Astrocyte of the cerebellum (primary cell): ENCODE results near the gene ITSN1.

Source experiments
- DNase-seq: peaks from one replicate; pipeline ENCODE4 v3.0.0-alpha.2; 2011; ENCODE audit warnings: low read depth
- H3K4me3 ChIP-seq: 2 replicates; pipeline ENCODE4 v1.5.1; 2011; ENCODE audit warnings: mild to moderate bottlenecking, low read depth, low read length, moderate library complexity
- CTCF ChIP-seq: IDR thresholded peaks from 2 replicates; pipeline ENCODE4 v1.5.1; 2012; ENCODE audit warnings: low read length, low read depth, moderate library complexity, mild to moderate bottlenecking; ENCODE audit errors: missing control alignments
- in situ Hi-C: cut with HindIII; loops from 2 replicates; pipeline ENCODE4 v1.10.0; 2017; ENCODE audit warnings: low sequenced_read_pairs

Gene ITSN1

GRCh38 chr21:33937931-33938339, 295.6 kb downstream of the ITSN1 start:
- TF ChIP-seq CTCF: no peak
- no peak overlapping the region for H3K4me3 ChIP-seq

DNA sequence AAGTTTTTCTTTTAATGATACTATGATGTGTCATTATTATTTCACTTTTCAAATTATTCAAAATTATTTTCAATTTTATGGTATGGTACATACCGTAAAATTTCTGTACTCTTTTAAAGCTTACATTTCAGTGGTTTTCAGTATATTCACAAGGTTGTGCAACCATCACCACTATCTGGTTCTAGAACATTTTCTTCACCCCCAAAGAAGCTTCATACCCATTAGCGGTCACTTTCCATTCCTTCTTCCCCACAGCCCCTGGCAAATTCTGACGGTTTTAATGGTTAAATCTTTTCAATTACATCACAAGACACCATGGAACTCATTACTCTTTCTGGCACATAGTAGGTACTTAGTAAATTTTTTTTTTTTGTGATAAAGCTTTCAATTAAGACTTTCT, 296.1 kb downstream of the ITSN1 start:
- no peak overlapping the region for H3K4me3 ChIP-seq
- TF ChIP-seq CTCF: no peak
- in situ Hi-C loops: no loop called here
- DNase-seq: no peak

More at GRCh38 chr21:33937931-33938339, 295.6 kb downstream of the ITSN1 start:
- DNase-seq: no peak
- in situ Hi-C loops: no loop called here

DNA sequence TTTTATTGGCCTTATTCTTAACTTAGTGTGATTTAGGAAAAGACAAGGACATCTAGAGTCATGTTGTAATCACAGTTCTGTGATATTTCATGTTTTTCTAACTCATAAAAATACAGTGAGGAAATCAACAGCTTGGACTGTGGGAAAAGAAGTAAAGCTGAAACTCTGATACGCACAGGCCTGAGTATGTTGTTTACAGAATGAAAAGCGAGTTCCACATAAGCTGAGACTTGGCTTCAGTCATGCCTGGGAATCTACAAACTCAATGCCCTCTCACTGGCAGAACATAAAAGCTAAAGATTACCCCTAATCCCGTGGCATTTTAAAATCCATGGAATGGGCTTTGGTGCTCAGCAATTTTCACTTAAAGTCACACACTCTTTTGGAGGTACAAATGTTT, 296.9 kb downstream of the ITSN1 start:
- in situ Hi-C loops: no loop called here
- H3K4me3 ChIP-seq: no peak overlapping the region
- no peak for TF ChIP-seq CTCF
- no peak for DNase-seq

- no peak for TF ChIP-seq CTCF
- no peak overlapping the region for H3K4me3 ChIP-seq
- in situ Hi-C loops: no loop called here
- no peak for DNase-seq
Observed at GRCh38 chr21:33940164-33940880, 298.0 kb downstream of the ITSN1 start.

DNA sequence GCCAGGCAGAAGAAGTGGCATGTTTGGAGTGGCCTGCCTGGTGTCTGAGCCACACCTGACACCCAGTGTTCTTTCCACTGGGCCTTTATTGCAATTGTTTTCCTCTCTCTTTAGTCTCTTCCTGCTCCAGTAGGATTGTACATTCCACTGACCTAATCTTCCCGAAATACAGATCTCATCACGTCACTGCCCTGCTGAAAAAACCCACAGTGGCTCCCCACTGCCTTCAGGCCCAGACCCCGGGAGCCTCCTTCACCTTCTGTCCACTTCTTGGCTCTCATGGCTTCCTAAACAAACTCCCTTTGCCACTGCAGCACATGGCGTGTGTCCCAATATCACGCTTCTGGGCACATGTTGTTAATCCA, 298.6 kb downstream of the ITSN1 start:
- DNase-seq: peak; percentile 42
- no peak for TF ChIP-seq CTCF
- in situ Hi-C loops: no loop called here
- H3K4me3 ChIP-seq: no peak overlapping the region

DNA sequence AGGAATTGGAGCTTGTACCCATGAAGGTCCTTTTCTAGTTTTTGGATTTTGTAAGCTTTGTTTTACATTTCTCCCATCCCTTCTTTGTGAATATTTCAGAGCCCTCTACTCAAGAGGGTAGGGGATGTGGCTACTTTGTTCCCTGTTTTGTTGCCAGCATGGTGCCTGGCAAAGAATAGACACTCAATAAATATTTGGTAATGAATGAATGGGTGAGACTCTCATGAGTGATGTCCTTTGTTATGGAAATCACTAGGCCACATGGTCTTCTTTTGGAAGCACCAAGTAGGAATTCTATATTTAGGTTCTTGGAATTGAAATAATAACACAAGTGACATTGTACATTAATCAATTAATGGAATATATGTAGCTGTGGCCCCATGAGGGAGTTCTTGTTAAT, 300.1 kb downstream of the ITSN1 start:
- no peak overlapping the region for H3K4me3 ChIP-seq
- DNase-seq: no peak
- no peak for TF ChIP-seq CTCF
- in situ Hi-C loops: no loop called here
